K562 (cell line): ENCODE data around the gene RNF187. TPM values are rescaled to one million over a fixed set of nuclear protein-coding genes. Genes with fewer than 3 reads are reported as not detected.

ENCODE experiments used
- CHCHD3 ChIP-seq: fragments of 250-450 bp; sonication (Bioruptor Pico); IDR thresholded peaks from 2 replicates; pipeline ENCODE4 v2.1.2; 2022; ENCODE audit warnings: mild to moderate bottlenecking
- DLX4 ChIP-seq: fragments of 250-450 bp; sonication (Bioruptor Pico); IDR thresholded peaks from 2 replicates; pipeline ENCODE4 v1.6.1; 2021; ENCODE audit warnings: mild to moderate bottlenecking
- HDAC6 ChIP-seq: IDR thresholded peaks from 2 replicates; pipeline ENCODE4 v1.6.1; 2012; ENCODE audit warnings: low read depth, mild to moderate bottlenecking, control low read depth, inconsistent platforms, low read length, moderate library complexity
- ILK ChIP-seq: fragments of 450-650 bp; IDR thresholded peaks from 2 replicates; pipeline ENCODE4 v1.6.1; 2016; ENCODE audit warnings: missing genetic modification characterization, low read depth, mild to moderate bottlenecking, missing compliant biosample characterization, moderate library complexity, borderline replicate concordance
- KDM1A ChIP-seq, 2 experiments: fragments of 450-650 bp; IDR thresholded peaks; 2 replicates each; pipeline ENCODE4 v1.6.1; 2016; ENCODE audit warnings: mild to moderate bottlenecking in 2 of 2
- PHF20 ChIP-seq: fragments of 450-650 bp; IDR thresholded peaks from 2 replicates; pipeline ENCODE4 v1.6.1; 2018; ENCODE audit not compliant: partially characterized antibody
- RFX1 ChIP-seq: fragments of 450-650 bp; IDR thresholded peaks from 2 replicates; pipeline ENCODE4 v1.6.1; 2016; ENCODE audit warnings: mild to moderate bottlenecking, moderate library complexity
- SOX6 ChIP-seq: fragments of 450-650 bp; IDR thresholded peaks from 2 replicates; pipeline ENCODE4 v1.6.1; 2014; ENCODE audit warnings: mild to moderate bottlenecking
- SRF ChIP-seq, 2 experiments: fragments of 250-450, 450-650 bp in 1 of 2; sonication (Bioruptor Pico) in 1 of 2; sonication (generic) in 1 of 2; formaldehyde crosslinking; IDR thresholded peaks; 2 replicates each; pipeline versions ENCODE4 v1.5.0 to v1.5.1; 2020 to 2022; ENCODE audit warnings: mild to moderate bottlenecking in 1 of 2, missing genetic modification reagents in 1 of 2
- STAT5B ChIP-seq: fragments of 250-450 bp; sonication (Bioruptor Pico); IDR thresholded peaks from 2 replicates; pipeline ENCODE4 v1.8.0; 2021; ENCODE audit warnings: mild to moderate bottlenecking, inconsistent platforms
- TARDBP ChIP-seq: fragments of 450-650 bp; IDR thresholded peaks from 2 replicates; pipeline ENCODE4 v1.6.1; 2016
- TEAD4 ChIP-seq, 2 experiments: sonication (generic) in 1 of 2; formaldehyde crosslinking in 1 of 2; IDR thresholded peaks; 2 replicates each; pipeline versions ENCODE4 v1.6.1 to v1.8.0; 2012 to 2022; ENCODE audit warnings: borderline replicate concordance in 1 of 2, inconsistent platforms in 1 of 2, low read length in 1 of 2, mild to moderate bottlenecking in 1 of 2, missing genetic modification reagents in 1 of 2
- TFAM ChIP-seq: fragments of 250-450 bp; sonication (Bioruptor Pico); conservative IDR thresholded peaks from 2 replicates; pipeline ENCODE4 v1.5.0; 2021; ENCODE audit warnings: mild to moderate bottlenecking, moderate library complexity
- U2AF2 ChIP-seq: fragments of 200-400 bp; formaldehyde crosslinking; optimal IDR thresholded peaks from 2 replicates; pipeline ENCODE3; 2017; ENCODE audit warnings: low read depth, mild to moderate bottlenecking, low read length
- ZNF121 ChIP-seq: sonication (generic); formaldehyde crosslinking; conservative IDR thresholded peaks from 2 replicates; pipeline ENCODE4 v1.8.0; 2022; ENCODE audit warnings: missing genetic modification reagents
- ZNF143 ChIP-seq: sonication (generic); formaldehyde crosslinking; IDR thresholded peaks from 2 replicates; pipeline ENCODE4 v1.9.0; 2022; ENCODE audit warnings: mild to moderate bottlenecking, missing genetic modification reagents
- ZNF23 ChIP-seq: fragments of 250-450 bp; sonication (Bioruptor Pico); IDR thresholded peaks from 2 replicates; pipeline ENCODE4 v1.4.0; 2020; ENCODE audit warnings: mild to moderate bottlenecking
- ZNF407 ChIP-seq: fragments of 450-650 bp; IDR thresholded peaks from 2 replicates; pipeline ENCODE4 v1.6.1; 2016; ENCODE audit warnings: low read depth
- ZNF655 ChIP-seq: fragments of 250-450 bp; sonication (Bioruptor Pico); IDR thresholded peaks from 2 replicates; pipeline ENCODE4 v1.5.0; 2021
- ZNF766 ChIP-seq: fragments of 200-800 bp; sonication (Bioruptor generic); conservative IDR thresholded peaks from 2 replicates; pipeline ENCODE4 v1.6.1; 2016; ENCODE audit warnings: missing genetic modification characterization, missing compliant biosample characterization
- ZNF830 ChIP-seq: fragments of 250-450 bp; sonication (Bioruptor Pico); IDR thresholded peaks from 2 replicates; pipeline ENCODE4 v1.5.0; 2021; ENCODE audit warnings: mild to moderate bottlenecking
- polyA plus RNA-seq, 8 experiments: library from polyadenylated mRNA; depleted of rRNA in 4 of 8; stranded (reverse) in 5 of 8; unstranded in 3 of 8; fragments of >200 nt; fragmentation: Nextera tagmentation in 2 of 8; fragmentation: Illumina TruSeq in 1 of 8; extraction: Ambion mirVana in 2 of 8; extraction: Trizol in 1 of 8; gene quantifications; 2 replicates each; pipeline versions ENCODE4 v1.2.1 to v1.2.3, GENCODE V29; 2011 to 2014; ENCODE audit warnings: inconsistent platforms in 1 of 8, missing spikeins in 1 of 8
- total RNA-seq, 7 experiments: library from RNA; depleted of rRNA in 6 of 7; stranded (reverse); fragments of >200 nt in 6 of 7; fragmentation: Illumina TruSeq in 2 of 7; extraction: Trizol in 2 of 7; gene quantifications; 2 replicates each; pipeline versions ENCODE4 v1.2.1 to v1.2.3, GENCODE V29; 2011 to 2021; ENCODE audit warnings: low replicate concordance in 1 of 7

RNF187 gene
- total and polyA plus RNA-seq, 9 of the 15 experiments (the other 6 are each of a cell fraction or from before 2014, with no cell fraction given), result 2.3 to 119 (median 41.9) TPM

GRCh38 chr1:228488125-228488817, 1.1 kb downstream of the RNF187 start (continued):
- TF ChIP-seq ZNF655, result no peak
- no peak for TF ChIP-seq KDM1A (IDR thresholded peaks at IDR 0.05)
- no peak for TF ChIP-seq ZNF407
- no peak for TF ChIP-seq CHCHD3 (CRISPR knock-in tag)
- TF ChIP-seq TARDBP, result no peak
- no peak for TF ChIP-seq DLX4 (CRISPR knock-in tag)
- no peak for TF ChIP-seq SRF (CRISPR knock-in tag; IDR thresholded peaks at IDR 0.05)
- no peak for TF ChIP-seq U2AF2
- no peak for TF ChIP-seq HDAC6
- no peak for TF ChIP-seq ZNF121 (CRISPR knock-in tag)
- TF ChIP-seq RFX1, result no peak
- no peak for TF ChIP-seq TEAD4 (IDR thresholded peaks at IDR 0.05; ENCODE audit: low read length)
- no peak for TF ChIP-seq TEAD4 (CRISPR knock-in tag; IDR thresholded peaks at IDR 0.05; ENCODE audit: borderline replicate concordance)
- TF ChIP-seq TFAM (CRISPR knock-in tag), result no peak
- no peak for TF ChIP-seq SOX6
- TF ChIP-seq PHF20, result no peak
- TF ChIP-seq ZNF143 (CRISPR knock-in tag), result no peak
- TF ChIP-seq STAT5B (CRISPR knock-in tag), result no peak
- TF ChIP-seq ZNF23 (CRISPR knock-in tag), result no peak
- TF ChIP-seq ZNF766, result no peak
- TF ChIP-seq ZNF830 (CRISPR knock-in tag), result no peak
- no peak for TF ChIP-seq ILK (tag)
